GM21360 (cell line): ENCODE measurements around the gene CEP104.
"Not testable (repeated sequence)": the region's sequence is repeated elsewhere in the genome, so short reads cannot be mapped to it uniquely, and the experiment has no call there.

Source experiments
- ATAC-seq: cut with Tn5 transposase; IDR thresholded peaks from one replicate; pipeline ENCODE4 v1.9.1; 2021; ENCODE audit warnings: mild to moderate bottlenecking, moderate library complexity; ENCODE audit not compliant: unreplicated experiment

The CEP104 gene

GRCh38 chr1:3828391-3828790 lies 28.6 kb downstream of the CEP104 start:
- no peak for ATAC-seq

DNA sequence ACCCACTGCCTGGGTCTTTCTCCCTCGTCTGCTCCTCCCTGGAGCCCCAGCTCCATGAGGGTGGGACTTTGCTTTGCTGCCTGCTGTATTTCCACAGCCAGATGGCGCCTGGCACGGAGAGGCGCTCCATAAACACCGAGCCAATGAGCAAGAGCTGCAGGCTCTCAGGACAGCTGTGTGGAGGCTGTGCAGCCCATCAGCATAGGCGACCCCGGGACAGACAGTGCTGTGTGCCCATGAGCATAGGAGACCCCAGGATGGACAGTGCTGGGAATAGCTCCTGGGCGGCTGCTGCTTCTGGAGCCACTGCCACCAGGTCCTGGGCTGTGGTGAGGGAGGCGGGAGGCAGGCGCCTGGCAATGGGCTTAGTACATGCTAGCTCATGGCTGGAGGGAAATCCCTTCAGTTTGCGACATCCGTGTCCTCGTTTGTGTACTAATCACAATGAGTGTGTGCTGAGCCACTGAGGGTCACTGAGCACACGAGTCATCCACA lies 29.2 kb downstream of the CEP104 start:
- no peak for ATAC-seq

- no peak for ATAC-seq
These were observed 31.7 kb downstream of the CEP104 start for GRCh38 chr1:3825356-3825755.

GRCh38 chr1:3824650-3825049 lies 32.4 kb downstream of the CEP104 start:
- no peak for ATAC-seq

GRCh38 chr1:3822421-3822820 lies 34.6 kb downstream of the CEP104 start:
- no peak for ATAC-seq

DNA sequence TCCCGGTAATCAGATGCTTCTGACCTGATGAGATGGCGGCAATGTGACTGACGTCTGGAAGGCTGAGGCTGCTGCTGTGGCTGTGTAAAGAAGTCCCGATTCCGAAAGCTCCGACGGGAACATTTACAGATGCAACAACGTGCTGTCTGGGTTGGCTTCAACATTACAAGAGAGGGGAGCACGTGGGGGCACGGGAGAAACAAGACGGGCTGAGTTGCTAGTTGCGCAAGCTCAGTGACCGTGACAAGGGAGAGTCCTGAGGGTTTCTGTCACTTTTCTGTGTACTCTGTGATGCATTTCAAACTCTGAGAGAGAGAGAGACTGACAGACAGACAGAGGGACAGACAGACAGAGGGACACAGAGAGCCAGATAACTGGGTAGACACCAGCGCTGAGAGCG lies 35.1 kb downstream of the CEP104 start:
- no peak for ATAC-seq

DNA sequence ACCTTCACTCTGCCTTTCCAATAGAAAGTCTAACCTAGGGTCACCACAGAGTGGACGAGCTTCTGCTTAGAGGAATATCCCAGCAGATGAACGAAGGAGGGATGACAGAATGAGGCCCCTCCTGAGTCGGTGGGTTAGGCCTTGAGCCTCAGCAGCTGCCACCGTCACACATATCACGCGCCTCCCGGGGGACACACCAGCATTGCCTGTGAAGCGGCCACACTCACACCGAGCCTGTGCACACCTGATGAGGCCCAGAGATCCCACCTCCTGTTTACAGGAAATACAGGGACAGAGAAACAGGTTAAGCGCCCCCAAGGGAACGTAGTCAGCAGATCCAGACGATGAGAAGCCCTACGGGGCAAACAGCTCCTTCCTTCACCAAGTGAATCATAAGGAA lies 35.6 kb downstream of the CEP104 start:
- no peak for ATAC-seq

GRCh38 chr1:3821004-3821403 lies 36.0 kb downstream of the CEP104 start:
- no peak for ATAC-seq

DNA sequence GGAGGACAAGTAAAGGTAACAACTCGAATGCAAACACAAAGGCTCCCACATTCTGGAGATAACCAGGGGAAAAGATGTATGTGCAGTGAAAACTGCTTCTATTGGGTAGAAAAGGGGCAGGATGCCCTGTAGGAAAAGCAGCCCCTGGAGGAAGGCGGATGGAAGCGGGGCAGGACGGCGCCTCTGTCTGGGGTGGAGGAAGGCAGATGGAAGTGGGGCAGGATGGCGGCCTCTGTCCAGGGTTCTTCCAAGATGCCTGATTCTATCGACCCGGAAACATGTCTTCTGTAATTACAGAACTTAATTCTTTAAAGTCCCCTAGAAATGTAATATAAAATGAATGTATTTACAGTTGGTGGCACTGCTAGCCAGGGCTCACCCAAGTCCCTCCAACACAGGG lies 36.7 kb downstream of the CEP104 start:
- no peak for ATAC-seq

- ATAC-seq, result no peak
These were observed 37.2 kb downstream of the CEP104 start for GRCh38 chr1:3819771-3820200.

DNA sequence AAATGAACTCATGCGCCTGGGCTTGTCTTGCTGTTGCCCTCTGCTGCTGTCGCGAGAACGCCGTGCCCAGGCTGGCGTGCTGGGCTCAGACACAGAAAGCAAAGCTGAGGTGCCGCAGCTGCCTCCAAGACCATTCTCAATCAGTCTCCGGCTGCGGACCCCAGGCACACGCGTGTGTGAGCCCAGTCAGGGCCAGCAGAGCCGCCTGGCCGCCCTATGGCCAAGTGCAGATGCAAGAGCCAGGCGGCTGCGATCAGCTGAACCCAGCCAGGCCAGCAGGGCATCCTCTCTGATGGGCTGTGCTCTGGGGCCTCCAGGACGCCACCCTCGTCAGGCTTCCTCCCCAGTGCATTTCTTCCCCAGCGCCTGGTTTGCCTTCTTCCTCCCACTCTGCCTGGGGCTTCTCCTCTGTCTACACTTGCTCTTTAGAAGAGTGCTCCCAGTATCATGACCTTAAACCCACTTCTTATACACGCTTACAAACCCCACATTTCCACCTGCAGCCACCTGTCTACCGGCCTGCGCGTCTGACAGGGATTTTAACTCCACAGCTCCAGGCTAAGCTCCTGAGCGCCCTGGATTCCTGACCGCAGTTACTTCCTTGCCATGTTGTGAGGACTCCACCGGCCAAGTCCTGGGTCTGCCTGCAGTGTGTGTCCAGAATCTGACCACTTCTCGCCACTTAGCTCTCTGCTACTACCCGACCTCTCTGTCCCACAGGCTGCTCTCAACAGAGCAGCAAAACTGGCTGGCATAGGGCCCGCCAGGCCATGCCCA lies 39.0 kb downstream of the CEP104 start:
- no peak for ATAC-seq

- ATAC-seq, result no peak
These were observed 39.8 kb downstream of the CEP104 start for GRCh38 chr1:3817138-3817740.

GRCh38 chr1:3816331-3817137 lies 40.5 kb downstream of the CEP104 start:
- no peak for ATAC-seq

- no peak for ATAC-seq
These were observed 42.0 kb downstream of the CEP104 start for GRCh38 chr1:3814771-3815561.

- no peak for ATAC-seq
These were observed 42.9 kb downstream of the CEP104 start for GRCh38 chr1:3814065-3814464.

GRCh38 chr1:3811595-3811911 lies 45.5 kb downstream of the CEP104 start:
- no peak for ATAC-seq

DNA sequence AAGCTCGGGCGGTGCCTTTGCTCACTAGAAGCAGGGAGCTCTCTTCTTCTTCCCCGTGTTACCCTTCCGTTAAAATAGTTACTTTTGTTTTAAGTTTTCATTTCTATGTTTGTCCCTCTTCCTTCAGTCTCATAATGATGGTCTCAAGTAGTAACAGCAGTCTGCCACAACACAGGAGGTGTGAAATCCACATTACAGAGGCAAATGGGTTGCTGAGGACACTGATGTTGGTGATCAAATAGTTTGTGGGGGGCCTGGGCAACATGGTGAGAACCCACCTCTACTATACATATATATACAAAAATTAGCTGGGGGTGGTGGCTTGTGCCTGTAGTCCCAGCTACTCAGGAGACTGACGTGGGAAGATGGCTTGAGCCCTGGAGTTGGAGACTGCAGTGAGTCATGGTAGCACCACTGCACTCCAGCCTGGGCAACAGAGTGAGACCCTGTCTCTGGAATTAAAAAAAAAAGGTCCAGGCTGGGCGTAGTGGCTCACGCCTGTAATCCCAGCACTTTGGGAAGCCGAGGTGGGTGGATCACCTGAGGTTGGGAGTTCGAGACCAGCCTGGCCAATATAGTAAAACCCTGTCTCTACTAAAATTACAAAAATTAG lies 46.8 kb downstream of the CEP104 start:
- not testable (repeated sequence) for ATAC-seq

- no peak for ATAC-seq
These were observed 47.3 kb downstream of the CEP104 start for GRCh38 chr1:3809680-3810079.

GRCh38 chr1:3807769-3808168 lies 49.2 kb downstream of the CEP104 start:
- no peak for ATAC-seq

GRCh38 chr1:3805038-3805437 lies 52.0 kb downstream of the CEP104 start:
- ATAC-seq, result no peak

DNA sequence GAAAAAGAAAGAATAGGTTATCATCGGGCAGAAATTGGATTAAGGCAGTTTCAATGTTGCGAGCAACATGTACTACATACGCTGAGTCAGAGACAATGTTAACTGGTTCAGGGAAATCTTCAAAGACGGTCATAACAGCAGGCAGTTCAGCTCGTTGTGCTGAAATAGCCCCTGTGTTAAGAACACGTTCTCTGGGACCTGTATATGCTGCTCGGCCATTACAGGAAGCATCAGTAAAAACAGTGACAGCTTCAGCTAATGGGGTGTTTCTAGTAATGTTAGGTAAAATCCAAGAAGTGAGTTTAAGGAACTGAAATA lies 52.4 kb downstream of the CEP104 start:
- ATAC-seq, result not testable (repeated sequence)
